GM18873 (cell line): ENCODE data around the gene RDH5.

Source experiments
- ATAC-seq: cut with Tn5 transposase; IDR thresholded peaks from one replicate; pipeline ENCODE4 v1.9.1; 2021; ENCODE audit warnings: mild to moderate bottlenecking, moderate library complexity, moderate number of reproducible peaks; ENCODE audit not compliant: unreplicated experiment, low FRiP score

RDH5 gene

GRCh38 chr12:55711786-55712553 lies 8.2 kb upstream of the RDH5 start:
- ATAC-seq, result no peak

- no peak for ATAC-seq
Measured at GRCh38 chr12:55712700-55713415, 7.3 kb upstream of the RDH5 start.

GRCh38 chr12:55713721-55714120 lies 6.5 kb upstream of the RDH5 start:
- no peak for ATAC-seq

GRCh38 chr12:55715169-55715764 lies 4.9 kb upstream of the RDH5 start:
- ATAC-seq, result no peak

GRCh38 chr12:55715833-55716581 lies 4.2 kb upstream of the RDH5 start, which contains the start of gene BLOC1S1:
Gene BLOC1S1, plus strand, starts transcription at chr12:55716046. Its CDS starts 6 bp downstream, at chr12:55716052.
- peak; percentile 67 for ATAC-seq

GRCh38 chr12:55716582-55716957 lies 3.6 kb upstream of the RDH5 start:
- ATAC-seq, result no peak

- no peak for ATAC-seq
Measured at GRCh38 chr12:55717011-55718007, 2.9 kb upstream of the RDH5 start.

GRCh38 chr12:55718015-55718414 lies 2.2 kb upstream of the RDH5 start:
- no peak for ATAC-seq

- ATAC-seq, result no peak
Measured at GRCh38 chr12:55718624-55719275, 1.4 kb upstream of the RDH5 start.

- ATAC-seq, result no peak
Measured at GRCh38 chr12:55719371-55719770, 822 bp upstream of the RDH5 start.

GRCh38 chr12:55720894-55721444 lies 776 bp downstream of the RDH5 start:
- no peak for ATAC-seq

GRCh38 chr12:55721601-55722213 lies 1.5 kb downstream of the RDH5 start:
- ATAC-seq, result no peak

- ATAC-seq, result no peak
Measured at GRCh38 chr12:55722948-55723347, 2.8 kb downstream of the RDH5 start.

GRCh38 chr12:55723516-55724225 lies 3.5 kb downstream of the RDH5 start:
- ATAC-seq, result no peak

GRCh38 chr12:55724226-55724939 lies 4.2 kb downstream of the RDH5 start:
- no peak for ATAC-seq

GRCh38 chr12:55724940-55725309 lies 4.7 kb downstream of the RDH5 start:
- no peak for ATAC-seq

- ATAC-seq, result no peak
Measured at GRCh38 chr12:55725556-55725955, 5.4 kb downstream of the RDH5 start.
